ENCODE measurements around the gene RHOV. TPM values are rescaled to one million over a fixed set of nuclear protein-coding genes. Genes with fewer than 3 reads are reported as not detected.
A peak's percentile ranks its signal among the peaks of the same experiment; 100 is the strongest.

The RHOV gene
- total and polyA plus RNA-seq, 2 of the 4 experiments (the other 2 are of a cell fraction): 0.10 TPM; not detected in 1

DNA sequence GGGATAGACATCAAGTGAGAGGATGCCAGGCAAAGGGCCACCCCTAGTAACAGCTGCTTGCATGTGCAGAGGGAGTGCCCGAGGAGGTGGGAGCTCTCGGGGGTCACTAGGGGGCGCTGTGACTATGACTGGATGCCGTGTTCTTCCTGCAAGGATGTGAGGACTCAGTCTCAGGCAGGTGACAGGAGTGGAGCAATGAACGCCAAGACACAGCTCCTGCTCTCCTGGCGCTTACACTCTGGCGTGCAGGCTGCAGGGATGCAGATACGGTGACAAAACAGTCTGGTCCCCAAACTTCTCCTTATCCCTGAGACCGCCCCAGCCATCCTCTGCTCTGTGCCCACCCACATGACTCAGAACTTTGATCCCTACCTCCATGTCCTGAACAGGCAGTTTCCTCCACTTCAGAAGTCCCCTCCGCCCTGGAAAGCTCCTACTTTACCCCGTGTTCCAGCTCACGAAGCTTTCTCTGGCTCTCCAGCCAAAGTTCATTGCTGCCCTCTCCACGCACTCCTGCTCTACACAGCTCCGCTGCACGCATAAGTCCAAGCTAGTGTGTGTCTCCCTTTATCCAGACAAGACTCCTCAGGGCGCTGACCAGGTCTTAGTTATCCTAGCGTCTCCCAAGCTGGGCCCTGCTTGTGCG lies 14.7 kb downstream of the RHOV start:
- peak; percentile 67 for ATAC-seq (ENCODE audit: low read depth)
- Histone ChIP-seq H2AFZ (replicated peaks; ENCODE audit: low read length, poor library complexity) (peak overlapping the region; percentile 90), H3K18ac (ENCODE audit: low read depth, low read length) (no peak overlapping the region), H3K27me3 (ENCODE audit: control insufficient read depth, insufficient read depth, low read length) (peaks cover 12% of the 10 kb centered on the region), H2BK15ac (ENCODE audit: low read depth, low read length) (no peak overlapping the region), H3K9me1 (ENCODE audit: insufficient read depth, low read length) (peaks cover 3% of the 10 kb centered on the region; the same call in 1 of the 2 replicates), H4K20me1 (ENCODE audit: insufficient read depth, low read length) (no peaks in the 10 kb centered on the region), H3K4me2 (ENCODE audit: low read depth, low read length) (no peak overlapping the region), H3K56ac (ENCODE audit: extremely low read depth, insufficient read depth, low read length) (no peak overlapping the region), H3K14ac (replicated peaks; ENCODE audit: low read depth, low read length) (no peak overlapping the region), H4K5ac (ENCODE audit: low read depth, low read length) (no peak overlapping the region), H3K4me3 (ENCODE audit: insufficient read depth, low read depth, low read length) (no peak overlapping the region), H3K4ac (ENCODE audit: low read depth, low read length) (no peak overlapping the region), H2AK5ac (ENCODE audit: low read depth, low read length) (no peak overlapping the region), H2BK20ac (ENCODE audit: low read depth, low read length) (0 out of 2 replicates have a peak overlapping the region, but pooled peaks have one; percentile 3), H3K23ac (ENCODE audit: low read depth, low read length) (no peak overlapping the region), H3K9ac (ENCODE audit: low read depth, low read length) (no peak overlapping the region), H2BK120ac (ENCODE audit: low read depth, low read length) (no peak overlapping the region), H3K36me3 (ENCODE audit: control insufficient read depth, insufficient read depth, low read length) (no peaks in the 10 kb centered on the region), H2AK9ac (replicated peaks; ENCODE audit: low read depth, low read length, poor library complexity) (no peak overlapping the region), H4K8ac (ENCODE audit: low read depth in 2 of 2, low read length in 2 of 2) (no peak overlapping the region), H3K27ac (ENCODE audit: insufficient read depth, low read length) (no peak overlapping the region), H4K91ac (ENCODE audit: insufficient read depth, low read depth, low read length) (no peak overlapping the region), H3K9me3 (ENCODE audit: control insufficient read depth, insufficient read depth, low read length) (no peaks in the 10 kb centered on the region), H3K4me1 (ENCODE audit: control insufficient read depth, insufficient read depth, low read length) (no peaks in the 10 kb centered on the region), H2BK5ac (ENCODE audit: low read depth, low read length, poor library complexity, severe bottlenecking) (no peak overlapping the region), H3K79me1 (ENCODE audit: low read depth in 1 of 2, low read length in 2 of 2) (no peaks in the 10 kb centered on the region)
- dilution Hi-C loops (cut with HindIII; ENCODE audit: low sequenced_read_pairs, unreplicated experiment): no loop called here
- no TSS peak for BruUV-seq (replicated peaks)
- peak; percentile 68 for DNase-seq
- TF ChIP-seq, protein P1, sequence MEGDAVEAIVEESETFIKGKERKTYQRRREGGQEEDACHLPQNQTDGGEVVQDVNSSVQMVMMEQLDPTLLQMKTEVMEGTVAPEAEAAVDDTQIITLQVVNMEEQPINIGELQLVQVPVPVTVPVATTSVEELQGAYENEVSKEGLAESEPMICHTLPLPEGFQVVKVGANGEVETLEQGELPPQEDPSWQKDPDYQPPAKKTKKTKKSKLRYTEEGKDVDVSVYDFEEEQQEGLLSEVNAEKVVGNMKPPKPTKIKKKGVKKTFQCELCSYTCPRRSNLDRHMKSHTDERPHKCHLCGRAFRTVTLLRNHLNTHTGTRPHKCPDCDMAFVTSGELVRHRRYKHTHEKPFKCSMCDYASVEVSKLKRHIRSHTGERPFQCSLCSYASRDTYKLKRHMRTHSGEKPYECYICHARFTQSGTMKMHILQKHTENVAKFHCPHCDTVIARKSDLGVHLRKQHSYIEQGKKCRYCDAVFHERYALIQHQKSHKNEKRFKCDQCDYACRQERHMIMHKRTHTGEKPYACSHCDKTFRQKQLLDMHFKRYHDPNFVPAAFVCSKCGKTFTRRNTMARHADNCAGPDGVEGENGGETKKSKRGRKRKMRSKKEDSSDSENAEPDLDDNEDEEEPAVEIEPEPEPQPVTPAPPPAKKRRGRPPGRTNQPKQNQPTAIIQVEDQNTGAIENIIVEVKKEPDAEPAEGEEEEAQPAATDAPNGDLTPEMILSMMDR (conservative IDR thresholded peaks at IDR 0.05; ENCODE audit: low read depth, low read length): peak; percentile 73
- TF ChIP-seq RAD21 (IDR thresholded peaks at IDR 0.05; ENCODE audit: low read length) (peak; percentile 57), RFX5 (IDR thresholded peaks at IDR 0.05; ENCODE audit: low read depth, low read length) (no peak), SMC3 (IDR thresholded peaks at IDR 0.05; ENCODE audit: low read depth, low read length) (peak; percentile 50), BHLHE40 (IDR thresholded peaks at IDR 0.05; ENCODE audit: low read depth, low read length) (peak; percentile 15; the same call in 1 of the 2 replicates)
- in situ Hi-C loops (cut with MboI; ENCODE audit: low sequenced_read_pairs): loop anchor here (5.0 kb wide), 1 partner anchor 33 kb away; the partner anchor contains the start of gene VPS18
- CTCF ChIA-PET: interaction anchor here (0.5 to 5.0 kb wide), 10 partner anchors 10 to 166 kb away, joined by 3 to 44 read pairs (median 6); partner anchors contain the start of genes RHOV and VPS18
- WGBS, 2 experiments (ENCODE audit: extremely low coverage in 2 of 2, insufficient read length in 1 of 2): 37% methylated on average over 11 of the region's 18 CpGs; no CpG with 5 or more reads in 1 of the 2 experiments
- intact Hi-C loops (cut with micrococcal nuclease): no loop called here
- POLR2A ChIA-PET (ENCODE audit: unreplicated experiment): no interaction called here

Data from IMR-90 (cell line).